NCI-H460 (cell line): ENCODE measurements around the gene DUOX1. TPM values are rescaled to one million over a fixed set of nuclear protein-coding genes. Genes with fewer than 3 reads are reported as not detected.
"Not testable (repeated sequence)": the region's sequence is repeated elsewhere in the genome, so short reads cannot be mapped to it uniquely, and the experiment has no call there.

Experiments used
- DNase-seq: peaks from one replicate; pipeline ENCODE4 v3.0.0-alpha.2; 2016; ENCODE audit warnings: low read depth; ENCODE audit errors: extremely low read depth
- polyA plus RNA-seq: library from polyadenylated mRNA; depleted of rRNA; stranded (reverse); fragments of >200 nt; gene quantifications from 2 replicates; pipeline ENCODE4 v1.2.3, GENCODE V29; 2014; cell fraction: nucleus; rRNA removed
- total RNA-seq: library from RNA; depleted of rRNA; stranded (reverse); fragments of >200 nt; shearing (Covaris generic); gene quantifications from 2 replicates; pipeline ENCODE4 v1.2.3, GENCODE V29; 2014; rRNA removed

Gene DUOX1
- not detected in 2 replicates for total RNA-seq
- not detected in 2 replicates for polyA plus RNA-seq

- DNase-seq, result no peak
Measured at GRCh38 chr15:45129651-45130129, at the start of gene DUOX1, which contains the start of gene DUOXA1. DUOX1 (plus strand) TSS chr15:45129994; CDS start chr15:45131967, 1,973 bp downstream. DUOXA1 (minus strand) TSS chr15:45129879; CDS start chr15:45123014, 6,865 bp downstream.

GRCh38 chr15:45080593-45080992 lies 49.2 kb upstream of the DUOX1 start:
- DNase-seq, result not testable (repeated sequence)

- DNase-seq, result not testable (repeated sequence)
Measured at GRCh38 chr15:45082412-45082811, 47.4 kb upstream of the DUOX1 start.

GRCh38 chr15:45083223-45083622 lies 46.6 kb upstream of the DUOX1 start:
- no peak for DNase-seq

- DNase-seq, result no peak
Measured at GRCh38 chr15:45084163-45084562, 45.6 kb upstream of the DUOX1 start.

- no peak for DNase-seq
Measured at GRCh38 chr15:45087513-45087912, 42.3 kb upstream of the DUOX1 start.

- DNase-seq, result no peak
Measured at GRCh38 chr15:45088801-45089711, 40.7 kb upstream of the DUOX1 start.

- DNase-seq, result no peak
Measured at GRCh38 chr15:45089712-45090373, 40.0 kb upstream of the DUOX1 start.

- no peak for DNase-seq
Measured at GRCh38 chr15:45091161-45091560, 38.6 kb upstream of the DUOX1 start.

GRCh38 chr15:45091576-45091975 lies 38.2 kb upstream of the DUOX1 start:
- DNase-seq, result no peak

GRCh38 chr15:45093013-45093412 lies 36.8 kb upstream of the DUOX1 start:
- no peak for DNase-seq

GRCh38 chr15:45093622-45094357 lies 36.0 kb upstream of the DUOX1 start:
- DNase-seq, result no peak

GRCh38 chr15:45094358-45094730 lies 35.5 kb upstream of the DUOX1 start:
- no peak for DNase-seq

GRCh38 chr15:45095661-45096060 lies 34.1 kb upstream of the DUOX1 start:
- DNase-seq, result no peak

- no peak for DNase-seq
Measured at GRCh38 chr15:45097466-45097865, 32.3 kb upstream of the DUOX1 start.

GRCh38 chr15:45099549-45100165 lies 30.1 kb upstream of the DUOX1 start:
- DNase-seq, result no peak

GRCh38 chr15:45100884-45101625 lies 28.7 kb upstream of the DUOX1 start:
- DNase-seq, result no peak

GRCh38 chr15:45101749-45102148 lies 28.0 kb upstream of the DUOX1 start:
- DNase-seq, result no peak

GRCh38 chr15:45102226-45102625 lies 27.6 kb upstream of the DUOX1 start:
- DNase-seq, result no peak

- not testable (repeated sequence) for DNase-seq
Measured at GRCh38 chr15:45104170-45104569, 25.6 kb upstream of the DUOX1 start.
